WTC11 (cell line): ENCODE measurements around the gene USP28.

ENCODE experiments used
- STAT6 ChIP-seq: sonication (generic); formaldehyde crosslinking; conservative IDR thresholded peaks from 2 replicates; pipeline ENCODE4 v1.8.1; 2023; ENCODE audit warnings: mild to moderate bottlenecking, low read depth, missing genetic modification reagents, moderate library complexity
- TF ChIP-seq, protein P1 (sequence below): fragments of 200-600 bp; IDR thresholded peaks from 2 replicates; pipeline ENCODE4 v1.8.0; 2022; ENCODE audit warnings: antibody characterized with exemption

DNA sequence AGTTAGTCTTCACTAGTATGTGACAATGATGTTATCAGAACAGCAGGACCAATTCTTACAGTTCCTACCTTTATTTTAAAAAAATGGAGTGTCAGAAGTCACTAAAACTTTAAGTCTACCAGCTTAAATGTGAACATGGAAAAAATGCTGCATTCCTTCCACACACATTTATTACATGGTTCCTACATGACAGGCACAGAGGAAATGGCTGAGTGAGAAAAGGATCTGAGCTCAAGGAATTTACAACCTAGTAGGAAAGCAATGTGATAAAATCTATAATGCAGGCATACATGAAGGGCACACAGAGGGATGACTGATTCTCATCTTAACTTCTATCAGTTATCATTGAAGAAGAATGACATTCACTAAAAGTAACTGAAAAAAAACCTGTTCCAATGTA is 72.8 kb downstream of the USP28 start:
- TF ChIP-seq STAT6 (CRISPR knock-in tag) = no peak
- TF ChIP-seq, protein P1, sequence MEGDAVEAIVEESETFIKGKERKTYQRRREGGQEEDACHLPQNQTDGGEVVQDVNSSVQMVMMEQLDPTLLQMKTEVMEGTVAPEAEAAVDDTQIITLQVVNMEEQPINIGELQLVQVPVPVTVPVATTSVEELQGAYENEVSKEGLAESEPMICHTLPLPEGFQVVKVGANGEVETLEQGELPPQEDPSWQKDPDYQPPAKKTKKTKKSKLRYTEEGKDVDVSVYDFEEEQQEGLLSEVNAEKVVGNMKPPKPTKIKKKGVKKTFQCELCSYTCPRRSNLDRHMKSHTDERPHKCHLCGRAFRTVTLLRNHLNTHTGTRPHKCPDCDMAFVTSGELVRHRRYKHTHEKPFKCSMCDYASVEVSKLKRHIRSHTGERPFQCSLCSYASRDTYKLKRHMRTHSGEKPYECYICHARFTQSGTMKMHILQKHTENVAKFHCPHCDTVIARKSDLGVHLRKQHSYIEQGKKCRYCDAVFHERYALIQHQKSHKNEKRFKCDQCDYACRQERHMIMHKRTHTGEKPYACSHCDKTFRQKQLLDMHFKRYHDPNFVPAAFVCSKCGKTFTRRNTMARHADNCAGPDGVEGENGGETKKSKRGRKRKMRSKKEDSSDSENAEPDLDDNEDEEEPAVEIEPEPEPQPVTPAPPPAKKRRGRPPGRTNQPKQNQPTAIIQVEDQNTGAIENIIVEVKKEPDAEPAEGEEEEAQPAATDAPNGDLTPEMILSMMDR = no peak
